T-cell (primary cell): ENCODE measurements around the gene TMEM243. TPM values are rescaled to one million over a fixed set of nuclear protein-coding genes. Genes with fewer than 3 reads are reported as not detected.

Source experiments
- ATAC-seq, 4 experiments: fragments of 200-7000 bp in 3 of 4; fragments of 150-1000 bp in 1 of 4; cut with Tn5 transposase; replicated peaks in 1 of 4; 1 replicate in 3 of 4; 2 replicates in 1 of 4; pipeline ENCODE4 v1.10.0; 2021; ENCODE audit warnings: moderate library complexity in 3 of 4, mild to moderate bottlenecking in 2 of 4, moderate number of reproducible peaks in 1 of 4
- CTCF ChIA-PET, 2 donors: fragments of 300-600 bp; sonication (Branson Sonifier 250); formaldehyde crosslinking; loops; one replicate each; lab custom pipeline; 2022; ENCODE audit warnings: antibody characterized with exemption in 2 of 2; lab: Charles Lee
- POLR2A ChIA-PET, 2 donors: fragments of 300-600 bp; sonication (Branson Sonifier 250); formaldehyde crosslinking; loops; one replicate each; lab custom pipeline; 2022; ENCODE audit warnings: antibody characterized with exemption in 2 of 2; lab: Charles Lee
- DNase-seq, 35 experiments: peaks; one replicate each; pipeline versions ENCODE4 v3.0.0 to v3.0.0-alpha.2; 2013 to 2023
- H3K27ac ChIP-seq: one replicate; pipeline ENCODE4 v1.5.1; 2013; ENCODE audit warnings: low read length
- H3K27me3 ChIP-seq, 2 experiments: replicated peaks in 1 of 2; 1 replicate in 1 of 2; 2 replicates in 1 of 2; pipeline versions ENCODE4 v1.6.1 to v1.7.0; 2013; ENCODE audit warnings: low read length in 1 of 2, mixed read lengths in 1 of 2; ENCODE audit not compliant: control insufficient read depth in 2 of 2, insufficient read depth in 2 of 2; ENCODE audit errors: extremely low read depth in 1 of 2
- H3K36me3 ChIP-seq, 2 donors: 1 replicate in 1 of 2; 2 replicates in 1 of 2; pipeline versions ENCODE4 v1.6.1 to v1.7.0; 2013; ENCODE audit warnings: low read length in 1 of 2; ENCODE audit not compliant: control insufficient read depth in 2 of 2, insufficient read depth in 1 of 2; ENCODE audit errors: extremely low read depth in 1 of 2
- H3K4me1 ChIP-seq, 2 experiments: 1 replicate in 1 of 2; 2 replicates in 1 of 2; pipeline versions ENCODE4 v1.6.1 to v1.7.0; 2013; ENCODE audit warnings: low read length in 2 of 2, mixed read lengths in 1 of 2; ENCODE audit not compliant: insufficient read depth in 2 of 2, control insufficient read depth in 1 of 2; ENCODE audit errors: extremely low read depth in 1 of 2
- H3K4me3 ChIP-seq, 2 donors: 1 replicate in 1 of 2; 2 replicates in 1 of 2; pipeline versions ENCODE4 v1.5.1 to v1.7.0; 2013; ENCODE audit warnings: mild to moderate bottlenecking in 2 of 2, low read length in 1 of 2, moderate library complexity in 1 of 2; ENCODE audit not compliant: control insufficient read depth in 1 of 2; ENCODE audit errors: extremely low read depth in 1 of 2
- H3K9me3 ChIP-seq: 2 replicates; pipeline ENCODE4 v1.7.0; 2013
- H3K27ac Mint-ChIP-seq, 2 donors: one replicate each; pipeline ENCODE4 v1.8.0; 2020 to 2021; ENCODE audit warnings: mild to moderate bottlenecking in 2 of 2, mixed read lengths in 2 of 2
- H3K27me3 Mint-ChIP-seq, 2 donors: one replicate each; pipeline ENCODE4 v1.8.0; 2021 to 2022; ENCODE audit warnings: mixed read lengths in 2 of 2
- H3K36me3 Mint-ChIP-seq: one replicate; pipeline ENCODE4 v1.8.0; 2021; ENCODE audit warnings: mixed read lengths
- H3K4me1 Mint-ChIP-seq, 3 donors: one replicate each; pipeline ENCODE4 v1.8.0; 2020 to 2022; ENCODE audit warnings: mixed read lengths in 3 of 3, mild to moderate bottlenecking in 1 of 3
- H3K4me3 Mint-ChIP-seq, 3 donors: one replicate each; pipeline ENCODE4 v1.8.0; 2020 to 2022; ENCODE audit warnings: mild to moderate bottlenecking in 3 of 3, mixed read lengths in 3 of 3, moderate library complexity in 3 of 3
- H3K9me3 Mint-ChIP-seq, 3 donors: one replicate each; pipeline ENCODE4 v1.8.0; 2020 to 2022; ENCODE audit warnings: mixed read lengths in 3 of 3
- WGBS: methylation state at CpG from one replicate; pipeline ENCODE4 v1.1.5; 2013; ENCODE audit warnings: missing lambda C conversion rate; ENCODE audit not compliant: insufficient coverage; 5-methylcytosine and 5-hydroxymethylcytosine counted together
- total RNA-seq, 35 experiments: library from RNA in 6 of 35; stranded (reverse) in 6 of 35; fragments of 120-200 nt in 1 of 35; gene quantifications; one replicate each; pipeline versions ENCODE4 v1.2.1 to v1.2.4 and lab custom pipeline; 2013 to 2026

Gene TMEM243
- total RNA-seq, 5 donors from 2014 or later (not counting 1 experiment from before 2014, with no cell fraction given): 95.2 to 170 (median 108) TPM

GRCh38 chr7:87187120-87187519 is 32.4 kb downstream of the TMEM243 start:
- H3K27ac ChIP-seq: no peak overlapping the region
- ChIA-PET POLR2A (interaction anchor here in 1 of 2 donors (0.5 to 0.6 kb wide), 2 partner anchors 23 to 24 kb away, joined by 3 to 5 read pairs; no protein-coding TSS in a partner anchor), CTCF (no interaction called here)
- H3K27me3 Mint-ChIP-seq: no peaks in the 10 kb centered on the region
- no peaks in the 10 kb centered on the region for H3K4me1 ChIP-seq
- ATAC-seq (no peak), DNase-seq (no peak)
- H3K4me3 Mint-ChIP-seq: no peak overlapping the region
- 100% methylated on average over 1 of the region's 2 CpGs for WGBS
- no peaks in the 10 kb centered on the region for H3K27me3 ChIP-seq
- H3K4me1 Mint-ChIP-seq: peaks cover 34 to 39% (median 35%) of the 10 kb centered on the region in 3 donors
- no peak overlapping the region for H3K27ac Mint-ChIP-seq
- H3K36me3 Mint-ChIP-seq: peaks cover 53% of the 10 kb centered on the region
- H3K9me3 Mint-ChIP-seq: no peaks in the 10 kb centered on the region
- H3K36me3 ChIP-seq: peaks cover 2 to 77% of the 10 kb centered on the region in 2 donors
- H3K4me3 ChIP-seq: no peak overlapping the region
- H3K9me3 ChIP-seq: no peaks in the 10 kb centered on the region

GRCh38 chr7:87179180-87179579 is 40.4 kb downstream of the TMEM243 start:
- no peak for ATAC-seq
- WGBS: no CpG with 5 or more reads among the region's 3 CpGs

GRCh38 chr7:87178320-87178719 is 41.2 kb downstream of the TMEM243 start:
- H3K4me3 ChIP-seq: no peak overlapping the region
- no CpG with 5 or more reads among the region's 4 CpGs for WGBS
- H3K36me3 ChIP-seq: peaks cover 6 to 69% of the 10 kb centered on the region in 2 donors
- Mint-ChIP-seq H3K4me1 (peaks cover 27 to 38% (median 37%) of the 10 kb centered on the region in 3 donors), H3K36me3 (peaks cover 56% of the 10 kb centered on the region), H3K27ac (no peak overlapping the region), H3K9me3 (no peaks in the 10 kb centered on the region), H3K4me3 (no peak overlapping the region), H3K27me3 (no peaks in the 10 kb centered on the region)
- no peaks in the 10 kb centered on the region for H3K27me3 ChIP-seq
- H3K27ac ChIP-seq: no peak overlapping the region
- POLR2A ChIA-PET: no interaction called here
- no peak for DNase-seq
- no peaks in the 10 kb centered on the region for H3K4me1 ChIP-seq
- CTCF ChIA-PET: interaction anchor here in 1 of 2 donors (1.1 kb wide), 1 partner anchor 24 kb away, joined by 3 read pairs; no protein-coding TSS in a partner anchor
- no peak for ATAC-seq
- H3K9me3 ChIP-seq: no peaks in the 10 kb centered on the region

More at GRCh38 chr7:87179180-87179579, 40.4 kb downstream of the TMEM243 start:
- peaks cover 29 to 39% (median 39%) of the 10 kb centered on the region in 3 donors for H3K4me1 Mint-ChIP-seq
- Histone ChIP-seq H3K4me3 (no peak overlapping the region), H3K9me3 (no peaks in the 10 kb centered on the region), H3K27ac (no peak overlapping the region), H3K36me3 (peaks cover 6 to 70% of the 10 kb centered on the region in 2 donors), H3K4me1 (no peaks in the 10 kb centered on the region), H3K27me3 (no peaks in the 10 kb centered on the region)
- H3K9me3 Mint-ChIP-seq: no peaks in the 10 kb centered on the region
- H3K4me3 Mint-ChIP-seq: no peak overlapping the region
- POLR2A ChIA-PET: no interaction called here
- peak overlapping the region in 1 of 2 donors; percentile 55 for H3K27ac Mint-ChIP-seq
- DNase-seq: no peak
- CTCF ChIA-PET: no interaction called here
- no peaks in the 10 kb centered on the region for H3K27me3 Mint-ChIP-seq
- H3K36me3 Mint-ChIP-seq: peaks cover 53% of the 10 kb centered on the region

- no CpG with 5 or more reads among the region's 1 CpG for WGBS
- Mint-ChIP-seq H3K36me3 (peaks cover 61% of the 10 kb centered on the region), H3K4me3 (no peak overlapping the region), H3K4me1 (peaks cover 31 to 37% (median 35%) of the 10 kb centered on the region in 3 donors), H3K9me3 (no peaks in the 10 kb centered on the region), H3K27ac (peak overlapping the region; percentile 55 to 62), H3K27me3 (no peaks in the 10 kb centered on the region)
- ATAC-seq: no peak
- POLR2A ChIA-PET: interaction anchor here in 1 of 2 donors (0.7 to 1.8 kb wide), 3 partner anchors 18 to 43 kb away, joined by 3 to 4 read pairs (median 4); no protein-coding TSS in a partner anchor
- Histone ChIP-seq H3K36me3 (peaks cover 0 to 83% of the 10 kb centered on the region in 2 donors), H3K4me3 (no peak overlapping the region), H3K9me3 (no peaks in the 10 kb centered on the region), H3K27ac (no peak overlapping the region), H3K4me1 (no peaks in the 10 kb centered on the region), H3K27me3 (no peaks in the 10 kb centered on the region)
- DNase-seq: no peak
- CTCF ChIA-PET: interaction anchor here in 1 of 2 donors (1.4 kb wide), 1 partner anchor 21 kb away, joined by 8 read pairs; the partner anchor contains the start of gene DMTF1
Observed at GRCh38 chr7:87173471-87173870, 46.1 kb downstream of the TMEM243 start.

GRCh38 chr7:87171282-87171934 is 48.1 kb downstream of the TMEM243 start:
- no peak overlapping the region for H3K4me3 ChIP-seq
- no peaks in the 10 kb centered on the region for H3K9me3 Mint-ChIP-seq
- H3K4me1 ChIP-seq: no peaks in the 10 kb centered on the region
- peaks cover 68% of the 10 kb centered on the region for H3K36me3 Mint-ChIP-seq
- ATAC-seq (no peak), DNase-seq (no peak)
- H3K27ac Mint-ChIP-seq: no peak overlapping the region
- peaks cover 30 to 34% (median 30%) of the 10 kb centered on the region in 3 donors for H3K4me1 Mint-ChIP-seq
- no peak overlapping the region for H3K4me3 Mint-ChIP-seq
- ChIA-PET POLR2A (interaction anchor here (0.5 to 1.4 kb wide), 4 partner anchors 12 to 43 kb away, joined by 3 to 9 read pairs (median 4); no protein-coding TSS in a partner anchor), CTCF (interaction anchor here (0.6 to 1.1 kb wide), 3 partner anchors 17 to 259 kb away, joined by 4 to 6 read pairs (median 5); no protein-coding TSS in a partner anchor)
- H3K9me3 ChIP-seq: no peaks in the 10 kb centered on the region
- no peaks in the 10 kb centered on the region for H3K27me3 Mint-ChIP-seq
- no peak overlapping the region for H3K27ac ChIP-seq
- H3K36me3 ChIP-seq: peaks cover 0 to 94% of the 10 kb centered on the region in 2 donors
- no peaks in the 10 kb centered on the region for H3K27me3 ChIP-seq

- peaks cover 69% of the 10 kb centered on the region for H3K36me3 Mint-ChIP-seq
- H3K4me3 ChIP-seq: no peak overlapping the region
- ChIA-PET POLR2A (interaction anchor here in 1 of 2 donors (0.5 to 1.4 kb wide), 2 partner anchors 12 to 27 kb away, joined by 5 to 9 read pairs; no protein-coding TSS in a partner anchor), CTCF (interaction anchor here (0.6 to 1.1 kb wide), 3 partner anchors 17 to 258 kb away, joined by 4 to 6 read pairs (median 5); no protein-coding TSS in a partner anchor)
- 100% methylated on average over 2 of the region's 3 CpGs for WGBS
- no peaks in the 10 kb centered on the region for H3K27me3 ChIP-seq
- no peaks in the 10 kb centered on the region for H3K9me3 Mint-ChIP-seq
- H3K9me3 ChIP-seq: no peaks in the 10 kb centered on the region
- ATAC-seq (no peak), DNase-seq (no peak)
- H3K27ac Mint-ChIP-seq: peak overlapping the region in 1 of 2 donors; percentile 73
- H3K27ac ChIP-seq: no peak overlapping the region
- peaks cover 0 to 93% of the 10 kb centered on the region in 2 donors for H3K36me3 ChIP-seq
- H3K4me1 ChIP-seq: no peaks in the 10 kb centered on the region
- H3K4me3 Mint-ChIP-seq: no peak overlapping the region
- no peaks in the 10 kb centered on the region for H3K27me3 Mint-ChIP-seq
- H3K4me1 Mint-ChIP-seq: peaks cover 26 to 32% (median 29%) of the 10 kb centered on the region in 3 donors
Observed at GRCh38 chr7:87170828-87171227, 48.7 kb downstream of the TMEM243 start.
